Measurements from ENCODE around the gene SPTLC1. TPM values are rescaled to one million over a fixed set of nuclear protein-coding genes. Genes with fewer than 3 reads are reported as not detected.

SPTLC1 gene
- total RNA-seq, 1 donor from 2014 or later: 69.3 TPM

DNA sequence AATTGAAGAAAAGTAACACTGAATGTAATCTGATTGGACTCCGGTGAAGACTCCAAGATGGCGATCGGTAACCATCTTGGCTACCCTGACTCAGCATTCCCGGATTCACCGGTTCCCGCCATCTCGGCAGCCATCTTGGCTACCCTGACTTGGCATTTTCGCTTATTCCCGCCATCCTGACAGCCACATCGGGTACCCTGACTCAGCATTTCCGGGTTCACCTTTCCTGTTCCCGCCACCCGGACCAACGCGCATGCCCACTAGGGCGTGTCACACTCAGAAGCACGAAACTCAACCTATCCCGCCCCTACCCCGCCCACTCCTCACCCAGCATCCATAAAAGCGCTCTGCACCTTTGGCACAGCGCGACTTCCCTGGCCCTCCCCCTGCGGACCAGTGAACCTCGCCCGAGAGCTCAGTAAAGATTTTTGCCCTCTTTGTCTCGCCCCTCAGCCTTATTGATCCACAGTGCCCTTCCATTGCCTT, 17.2 kb downstream of the SPTLC1 start:
- intact Hi-C loops (cut with micrococcal nuclease): loop anchor here (1.0 to 5.0 kb wide), 2 partner anchors 17 to 191 kb away; partner anchors contain the start of gene SPTLC1

DNA sequence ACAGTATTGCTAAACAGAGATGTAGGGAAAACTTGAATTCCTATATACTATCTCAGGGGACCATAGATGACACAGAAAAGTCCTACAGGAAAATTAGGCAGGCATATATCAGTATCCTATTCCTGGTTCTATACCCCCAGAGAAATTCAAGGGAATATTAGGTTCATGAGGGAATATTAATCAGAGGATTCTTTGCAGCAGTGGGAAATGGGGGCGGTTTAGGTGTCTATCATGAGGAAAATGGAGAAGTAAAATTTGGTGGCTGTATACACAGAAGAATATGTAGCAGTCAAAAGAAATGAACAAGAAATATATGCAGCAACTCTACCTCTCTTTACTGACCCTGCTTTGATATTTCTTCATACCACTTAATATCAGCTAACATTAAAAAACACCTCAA, 20.0 kb downstream of the SPTLC1 start:
- intact Hi-C loops (cut with micrococcal nuclease): loop anchor here (2.0 to 5.0 kb wide), 2 partner anchors 144 to 188 kb away; partner anchors contain the start of gene ROR2

DNA sequence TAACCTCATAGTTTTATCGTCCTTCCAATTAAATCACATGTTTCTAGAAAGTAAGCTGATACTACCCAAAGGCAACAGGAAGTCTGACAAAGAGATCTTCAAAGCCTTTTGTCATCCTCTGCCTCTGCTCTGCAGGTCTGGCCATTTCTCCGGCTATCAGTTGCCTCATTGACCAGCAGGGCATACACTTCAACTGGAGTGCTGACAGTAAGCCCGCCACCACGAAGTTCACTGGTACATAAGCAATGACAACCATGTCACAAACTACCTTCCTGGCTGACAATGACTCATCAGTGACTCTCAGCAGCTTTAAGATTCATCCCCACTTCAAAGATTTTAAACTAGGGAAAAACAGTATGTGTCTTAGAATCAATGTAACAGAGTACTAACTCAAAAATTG, 20.6 kb downstream of the SPTLC1 start:
- intact Hi-C loops (cut with micrococcal nuclease): loop anchor here (2.0 to 5.0 kb wide), 2 partner anchors 144 to 187 kb away; partner anchors contain the start of gene ROR2

DNA sequence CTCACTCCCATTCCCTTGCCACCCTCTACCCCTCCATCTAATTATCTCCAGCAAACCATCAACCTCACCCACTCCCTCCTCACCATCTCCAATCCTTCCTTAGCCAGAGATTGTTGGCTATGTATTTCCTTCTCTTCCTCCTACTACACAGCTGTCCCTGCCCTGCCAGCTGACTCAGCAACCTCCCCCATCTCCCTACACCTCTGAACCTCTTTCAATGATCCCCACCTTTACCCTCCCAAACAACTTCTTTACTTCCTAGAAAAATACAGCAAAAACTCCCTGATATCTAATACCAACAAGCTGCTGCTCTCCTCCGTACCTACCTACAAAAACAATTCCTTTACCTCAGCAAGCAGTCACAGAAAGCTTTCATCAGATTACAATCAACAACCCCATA, 37.3 kb downstream of the SPTLC1 start:
- intact Hi-C loops (cut with micrococcal nuclease): no loop called here

DNA sequence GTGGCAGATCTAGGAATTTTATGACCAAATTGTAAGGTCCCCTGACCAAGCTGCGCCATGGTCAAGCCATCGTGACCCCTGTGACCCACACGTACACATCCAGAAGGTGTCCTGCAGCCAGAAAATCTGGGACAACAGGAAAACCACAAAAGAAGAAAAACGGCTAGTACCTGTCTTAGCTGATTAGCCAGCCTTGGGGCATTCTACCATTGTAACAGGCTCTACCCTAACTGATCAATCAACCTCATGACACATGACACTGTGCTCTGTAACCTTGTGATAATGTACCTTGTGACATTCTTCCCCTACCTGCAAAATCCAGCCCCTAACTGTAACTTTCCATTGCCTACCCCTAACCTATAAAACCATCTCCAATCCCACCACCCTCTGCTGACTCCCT, 43.6 kb downstream of the SPTLC1 start:
- intact Hi-C loops (cut with micrococcal nuclease): no loop called here

DNA sequence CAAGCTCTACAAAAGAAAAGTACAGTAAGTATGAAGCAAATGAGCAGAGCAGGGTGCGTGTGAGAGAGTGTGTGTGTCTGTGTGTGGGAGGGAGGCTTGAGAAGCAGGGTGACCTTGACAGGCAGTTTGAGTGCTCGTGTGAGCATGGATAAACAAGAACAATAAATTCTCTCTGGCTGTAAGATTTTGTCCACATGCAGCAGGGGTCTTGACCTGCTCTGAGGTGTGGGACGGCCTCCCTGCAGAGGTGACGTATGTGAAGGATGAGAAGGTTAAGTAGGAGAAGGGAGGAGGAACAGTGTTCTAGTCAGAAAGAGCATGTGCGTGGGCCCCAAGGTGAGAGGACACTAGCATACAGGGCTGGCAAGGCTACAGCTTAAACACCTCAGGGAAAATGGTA, 49.0 kb downstream of the SPTLC1 start:
- intact Hi-C loops (cut with micrococcal nuclease): no loop called here

DNA sequence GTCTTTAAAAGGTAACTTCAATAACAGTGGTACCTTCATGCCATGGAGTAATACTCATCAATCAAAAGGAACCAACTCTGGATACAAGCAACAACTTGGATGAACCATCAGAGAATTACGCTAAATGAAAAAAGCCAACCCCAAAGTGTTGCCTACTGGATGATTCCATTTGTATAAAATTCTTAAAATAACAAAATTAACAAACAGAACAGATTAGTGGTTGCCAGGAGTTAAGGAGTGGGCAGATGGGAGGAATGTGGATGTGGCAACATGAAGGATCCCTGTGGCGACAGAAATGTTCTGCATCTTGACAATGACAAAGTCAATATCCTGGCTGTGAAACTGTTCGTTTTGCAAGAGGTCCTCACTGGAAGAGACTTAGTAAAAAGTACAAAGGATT, 50.5 kb downstream of the SPTLC1 start:
- intact Hi-C loops (cut with micrococcal nuclease): no loop called here

DNA sequence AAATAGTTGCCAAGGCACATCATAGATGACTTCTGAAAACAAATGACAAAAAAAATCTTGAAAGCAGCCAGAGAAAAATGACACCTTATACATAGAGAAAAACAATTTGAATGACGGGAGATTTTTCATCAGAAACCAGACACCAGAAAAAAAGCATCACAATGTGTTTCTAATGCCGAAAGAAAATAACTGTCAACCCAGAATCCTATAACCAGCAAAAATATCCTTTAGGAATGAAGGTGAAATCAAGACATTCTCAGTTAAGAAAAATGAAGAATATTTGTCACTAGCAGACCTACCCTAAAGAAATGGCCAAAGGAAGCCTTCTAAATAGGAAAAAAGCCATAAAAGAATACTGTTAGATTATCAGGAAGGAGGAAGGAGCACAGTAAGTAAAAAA, 54.0 kb downstream of the SPTLC1 start:
- intact Hi-C loops (cut with micrococcal nuclease): no loop called here

DNA sequence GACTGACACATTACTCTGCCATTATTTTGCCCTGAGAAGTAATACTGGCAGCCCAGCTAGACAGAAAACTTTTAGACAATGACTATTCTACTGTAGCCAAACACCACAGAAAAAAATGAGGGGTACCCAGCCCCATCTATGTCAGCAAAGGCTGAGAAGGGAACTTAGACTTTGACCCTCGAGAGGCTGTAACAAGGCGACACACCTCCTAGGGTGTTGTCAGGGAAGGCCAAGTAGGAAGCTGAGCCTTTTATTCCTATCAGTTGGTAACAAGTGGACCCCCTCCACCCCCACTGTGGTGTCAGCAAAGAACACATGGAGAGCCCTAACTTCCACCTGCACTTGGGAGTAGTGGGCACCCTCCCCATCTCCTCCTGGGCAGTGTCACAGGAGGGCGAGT, 55.6 kb downstream of the SPTLC1 start:
- intact Hi-C loops (cut with micrococcal nuclease): no loop called here

DNA sequence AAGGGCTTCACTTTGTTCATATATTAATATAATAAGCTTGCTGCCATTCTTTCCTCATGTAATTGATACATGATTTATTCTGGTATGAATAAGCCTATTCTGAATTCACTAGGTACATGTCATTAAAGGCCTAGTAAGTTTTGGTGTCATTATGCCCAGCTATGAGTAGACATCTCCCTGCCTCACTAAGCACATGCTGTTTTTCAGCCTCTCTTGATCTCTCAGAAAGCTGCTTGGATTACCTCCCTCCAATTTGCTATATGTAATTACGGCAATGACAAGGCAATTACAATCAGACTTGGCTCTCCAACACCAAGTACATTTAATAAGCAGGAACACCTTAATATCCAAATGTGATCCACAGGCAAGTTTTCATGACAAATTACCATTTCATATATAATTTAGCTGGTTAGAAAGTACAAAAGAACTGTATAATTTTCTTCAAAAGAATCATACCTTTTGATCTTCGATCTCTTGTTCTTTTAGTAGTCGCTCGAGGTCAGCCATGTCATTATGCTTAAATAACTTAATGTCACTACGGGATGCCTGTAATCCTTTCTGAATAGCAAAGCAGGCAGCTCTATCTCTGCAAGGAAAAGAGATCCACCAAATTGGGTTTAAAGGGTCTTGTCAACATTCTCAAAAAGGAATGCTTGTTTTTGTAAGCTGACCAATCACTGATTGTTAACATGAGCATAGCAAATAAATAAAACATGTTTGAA, 56.3 kb downstream of the SPTLC1 start:
- intact Hi-C loops (cut with micrococcal nuclease): no loop called here

DNA sequence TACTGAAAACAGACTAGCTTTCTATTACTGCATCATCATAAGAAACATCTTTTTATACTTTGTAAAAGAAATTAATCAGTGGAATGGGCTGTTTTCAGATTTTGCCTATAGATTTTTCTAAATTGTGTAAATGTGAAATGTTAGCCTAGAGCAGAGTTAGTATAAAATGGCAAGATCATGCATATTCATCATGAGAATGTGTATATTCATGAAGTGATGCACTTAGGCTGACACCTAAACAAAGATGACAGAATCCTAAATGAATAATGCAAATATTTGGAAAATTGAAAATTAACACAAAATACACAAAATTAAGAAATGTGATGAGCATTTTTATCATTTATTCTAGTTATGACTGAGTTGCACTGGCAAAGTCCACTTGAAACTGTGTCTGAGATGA, 57.2 kb downstream of the SPTLC1 start:
- intact Hi-C loops (cut with micrococcal nuclease): no loop called here

DNA sequence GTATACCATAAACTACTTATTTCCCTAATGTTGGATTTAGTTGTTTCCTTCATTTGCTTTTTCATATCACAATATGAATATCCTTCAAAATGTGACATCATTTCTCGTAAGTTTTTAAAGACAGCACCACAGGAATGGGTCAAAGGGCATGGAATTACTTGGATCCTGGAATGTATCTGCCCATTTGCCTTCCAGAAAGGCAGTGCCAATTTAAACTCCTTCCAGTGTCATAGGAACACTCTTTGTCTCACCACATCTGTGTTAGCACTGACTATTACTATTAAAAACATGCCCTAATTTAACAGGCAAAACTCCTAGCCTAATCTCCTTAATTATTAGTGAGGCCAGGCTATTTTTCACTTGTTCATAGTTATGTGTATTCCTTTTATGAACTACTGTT, 58.0 kb downstream of the SPTLC1 start:
- intact Hi-C loops (cut with micrococcal nuclease): no loop called here

DNA sequence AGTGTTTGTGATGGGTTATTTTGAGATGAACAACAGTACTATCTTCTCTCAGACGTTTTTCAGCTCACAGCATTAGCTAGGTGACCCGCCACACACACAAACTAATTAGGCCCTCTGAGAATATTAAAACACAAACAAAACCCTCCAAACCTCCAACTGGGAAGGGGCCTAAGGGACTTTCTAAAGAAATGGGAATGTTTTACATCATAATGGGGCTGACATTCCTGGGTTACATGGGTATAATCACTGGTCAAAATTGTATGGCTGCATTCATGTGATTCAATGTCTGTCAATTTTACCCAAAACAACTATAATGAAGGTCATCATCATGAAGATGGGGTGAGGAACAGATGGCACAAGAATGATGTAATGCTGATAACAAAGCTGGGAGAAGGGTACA, 59.6 kb downstream of the SPTLC1 start:
- intact Hi-C loops (cut with micrococcal nuclease): no loop called here

DNA sequence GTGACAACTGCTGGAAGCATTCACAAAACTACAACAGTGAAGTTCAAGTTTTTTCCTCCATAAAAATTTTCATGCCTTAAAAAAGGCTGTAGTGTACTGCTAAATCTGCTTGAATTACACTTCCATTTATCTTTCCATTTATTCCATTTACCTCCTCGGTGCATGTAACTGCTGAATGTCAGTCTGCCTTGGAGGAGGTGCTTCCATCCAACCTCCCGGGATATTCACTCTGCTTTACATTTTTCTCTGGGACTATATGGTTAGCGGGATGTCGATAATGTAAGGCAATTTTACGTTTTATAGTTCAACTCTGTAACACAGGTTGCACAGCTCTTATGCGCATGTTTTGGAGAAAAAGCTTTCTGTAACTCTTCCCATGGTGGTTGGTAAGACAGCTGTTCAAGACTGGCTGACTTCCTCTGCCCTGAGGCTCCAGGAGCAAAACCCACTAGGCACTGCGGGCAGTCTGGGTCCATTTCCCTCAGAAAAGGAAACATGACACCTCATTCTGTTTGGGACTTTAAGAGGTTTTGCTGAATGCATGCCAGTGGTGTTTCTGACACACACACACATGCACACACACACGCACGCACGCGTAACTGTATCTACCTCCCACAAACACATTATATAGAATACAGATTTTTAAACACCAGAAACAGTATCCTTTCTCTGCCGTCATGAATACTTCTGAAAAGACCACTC, 66.1 kb downstream of the SPTLC1 start:
- intact Hi-C loops (cut with micrococcal nuclease): no loop called here

DNA sequence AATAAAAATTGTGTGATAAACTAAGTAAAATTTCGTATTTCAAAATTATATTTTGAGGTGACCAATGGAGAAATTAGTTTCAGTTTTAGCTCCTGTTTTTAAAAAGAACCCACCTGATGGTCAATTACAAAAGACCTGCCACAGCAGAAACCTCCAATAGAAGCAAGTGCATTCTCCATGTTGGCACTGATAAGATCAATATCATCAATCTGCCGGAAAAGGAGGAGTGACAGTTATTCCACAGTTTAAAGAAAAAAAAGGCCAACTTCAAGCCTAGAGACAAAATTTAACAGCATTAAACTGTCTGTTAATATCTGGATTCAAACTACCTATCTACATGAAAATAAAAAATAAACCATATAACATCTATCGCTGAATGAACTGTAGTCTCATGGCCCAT, 67.7 kb downstream of the SPTLC1 start:
- intact Hi-C loops (cut with micrococcal nuclease): no loop called here

DNA sequence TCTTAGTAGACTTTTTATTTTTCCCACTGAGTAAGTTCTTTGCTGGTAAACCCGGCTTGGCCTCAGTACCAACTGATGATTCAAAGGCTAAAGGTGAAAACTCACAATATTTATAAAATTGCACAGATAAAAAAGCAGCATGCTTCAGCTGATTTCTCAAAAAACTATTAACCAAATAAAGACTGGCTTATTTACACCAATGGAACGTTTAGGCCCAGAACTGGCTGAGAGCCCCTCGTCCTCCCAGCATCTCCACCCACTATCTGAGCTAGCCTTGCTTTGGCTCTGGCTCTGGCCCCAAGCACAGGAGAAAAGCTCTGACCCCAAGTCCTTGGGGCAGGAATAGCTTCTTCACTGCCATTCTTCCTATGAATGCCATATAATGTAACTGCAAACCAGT, 68.5 kb downstream of the SPTLC1 start:
- intact Hi-C loops (cut with micrococcal nuclease): no loop called here

DNA sequence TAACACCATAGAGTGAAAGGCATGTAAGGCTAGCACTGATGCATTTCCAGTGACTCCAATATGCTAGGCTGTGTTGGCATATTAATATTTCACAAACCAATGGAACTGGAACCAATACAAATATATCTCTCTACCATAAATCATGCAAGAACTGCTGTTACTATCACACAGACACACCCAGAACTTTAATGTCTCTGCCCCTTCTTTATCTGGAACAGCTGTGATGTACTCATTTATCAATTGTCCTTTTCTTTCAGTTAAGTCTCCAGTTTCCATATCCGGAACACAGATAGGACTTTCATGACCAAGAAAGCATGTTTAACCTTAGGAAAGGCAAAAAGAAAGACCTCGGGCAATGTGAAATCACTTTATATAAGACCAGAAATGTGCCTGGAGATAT, 70.3 kb downstream of the SPTLC1 start:
- intact Hi-C loops (cut with micrococcal nuclease): no loop called here

DNA sequence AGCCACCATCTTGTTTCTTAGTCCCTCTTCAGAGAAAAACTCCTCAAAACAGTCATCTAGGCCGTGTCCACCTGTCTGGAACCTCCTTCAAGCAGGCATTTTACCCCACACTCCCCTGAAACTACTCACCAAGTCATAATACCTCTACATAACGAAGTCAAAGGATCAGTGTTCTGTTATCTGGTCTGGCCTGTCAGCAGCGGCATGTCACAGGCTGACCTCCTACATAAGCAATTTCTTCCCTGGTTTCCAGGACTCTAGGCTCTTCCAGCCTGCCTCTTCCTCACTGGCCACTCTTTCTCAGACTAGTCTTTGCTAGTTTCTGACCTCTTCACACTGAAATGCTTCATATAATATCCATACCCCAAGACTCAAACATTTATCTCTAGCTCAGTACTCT, 72.2 kb downstream of the SPTLC1 start:
- intact Hi-C loops (cut with micrococcal nuclease): no loop called here

DNA sequence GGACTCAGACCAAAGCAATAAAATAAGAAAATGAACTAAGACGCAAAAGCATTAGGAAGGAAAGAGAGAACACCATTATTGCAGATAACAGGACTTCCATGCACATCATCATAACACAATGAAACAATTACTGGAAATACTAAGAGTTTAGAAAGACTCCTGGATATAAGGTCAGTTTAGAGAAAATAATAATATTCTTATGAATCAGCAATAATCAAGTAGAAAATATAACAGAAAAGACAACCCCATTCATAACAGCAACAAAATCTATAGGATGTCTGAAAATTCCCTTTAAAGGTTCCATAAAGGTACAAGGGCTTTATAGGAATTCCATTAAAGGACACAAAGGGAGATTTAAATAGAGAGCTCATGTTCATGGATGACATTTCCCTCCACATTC, 73.0 kb downstream of the SPTLC1 start:
- intact Hi-C loops (cut with micrococcal nuclease): no loop called here

DNA sequence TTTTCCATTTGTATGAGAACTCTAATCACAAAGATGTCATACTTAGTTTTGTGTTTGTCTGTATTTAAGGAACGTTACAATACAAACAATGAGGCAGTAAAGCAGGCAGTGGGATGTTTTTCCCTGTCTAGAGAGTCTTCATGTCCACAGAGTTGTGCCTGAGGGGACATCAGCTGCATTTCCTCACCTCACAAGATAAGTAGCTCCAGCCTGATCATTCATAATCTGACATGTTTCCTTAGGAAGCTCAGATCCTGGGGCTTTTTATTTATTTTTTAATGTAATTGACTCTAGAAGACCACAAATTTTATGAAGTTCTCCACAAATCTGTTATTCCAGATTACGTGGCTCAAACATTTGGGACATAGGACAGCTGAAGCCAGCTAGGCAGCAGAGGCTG, 78.5 kb downstream of the SPTLC1 start:
- intact Hi-C loops (cut with micrococcal nuclease): no loop called here

DNA sequence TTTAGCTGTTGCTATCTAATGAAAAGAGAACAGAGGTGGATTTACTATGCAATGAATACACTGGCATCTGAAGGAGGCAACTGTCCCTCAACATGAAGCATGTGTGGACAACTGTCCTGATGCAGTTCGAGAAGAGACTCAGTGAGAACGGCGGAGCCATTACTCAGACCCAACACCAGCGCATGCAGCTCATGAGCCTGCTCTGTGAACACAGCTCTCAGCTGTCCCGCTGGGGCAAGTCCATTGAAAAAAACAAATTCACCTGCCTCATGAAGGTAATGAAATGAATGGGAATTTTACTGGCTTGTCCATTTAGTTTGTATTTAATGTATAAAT, 78.8 kb downstream of the SPTLC1 start:
- intact Hi-C loops (cut with micrococcal nuclease): no loop called here

DNA sequence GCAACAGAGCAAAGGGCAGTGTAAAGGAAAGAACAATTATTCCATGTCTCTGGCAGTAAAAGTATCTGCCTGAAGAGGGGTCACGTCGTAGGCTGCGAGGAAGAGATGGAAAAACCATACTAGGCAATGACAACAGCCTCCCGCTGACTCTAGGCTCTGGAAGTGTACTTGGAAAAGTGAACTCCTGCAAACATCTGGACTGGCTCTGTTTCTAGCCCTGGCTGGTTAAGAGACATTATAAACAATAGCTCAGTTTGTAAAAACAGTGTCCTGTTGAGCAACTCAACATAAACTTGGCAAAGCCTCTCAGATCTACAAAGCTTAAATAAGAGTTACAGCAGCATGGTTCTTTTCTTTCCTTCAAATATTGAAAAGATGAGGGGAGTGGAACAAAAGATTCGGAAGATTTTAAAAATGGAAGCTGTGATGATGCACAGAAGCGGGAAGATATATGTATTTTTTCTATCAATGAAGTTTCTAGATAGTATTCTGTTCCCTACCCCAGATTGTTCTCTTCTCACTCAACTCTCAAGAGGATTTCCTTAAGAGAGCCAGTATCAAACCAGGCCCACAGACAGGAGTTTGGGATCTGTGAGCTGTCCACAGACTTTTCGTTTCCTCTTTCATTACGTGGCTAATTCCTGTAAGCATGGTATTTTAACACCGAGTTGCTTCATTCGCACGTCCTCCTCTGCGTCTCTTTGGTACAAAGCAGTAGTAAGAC, 79.4 kb downstream of the SPTLC1 start:
- intact Hi-C loops (cut with micrococcal nuclease): no loop called here

Measured in T-helper 1 cell treated with Interleukin-12 subunit alpha and Interleukin-12 subunit beta and Interleukin-4 antibody, amounts not matched to agents 30 ng/mL and 1 ng/mL, for 36 hours (primary cell).